PC-9 (cell line): Measurements from ENCODE around the gene IFTAP.
"Not testable (repeated sequence)": the region's sequence is repeated elsewhere in the genome, so short reads cannot be mapped to it uniquely, and the experiment has no call there.

Experiments used
- CTCF ChIP-seq: fragments of 200-600 bp; sonication (generic); conservative IDR thresholded peaks from 2 replicates; pipeline ENCODE4 v1.6.1; 2017; ENCODE audit warnings: mixed run types, antibody characterized with exemption, mild to moderate bottlenecking, moderate library complexity
- EZH2 ChIP-seq: fragments of 200-600 bp; sonication (generic); IDR thresholded peaks from 2 replicates; pipeline ENCODE4 v1.8.0; 2017; ENCODE audit warnings: antibody characterized with exemption, low read depth

GRCh38 chr11:36661359-36661758 is 67.1 kb downstream of the IFTAP start:
- TF ChIP-seq CTCF, EZH2: not testable (repeated sequence)
